WTC11 (cell line): Measurements from ENCODE around the gene UTF1. TPM values are rescaled to one million over a fixed set of nuclear protein-coding genes. Genes with fewer than 3 reads are reported as not detected.

Source experiments
- ATAC-seq: fragments of 200-7000 bp; cut with Tn5 transposase; 2 replicates; pipeline ENCODE4 v1.10.0; 2021; ENCODE audit warnings: mild to moderate bottlenecking, moderate library complexity
- CTCF ChIA-PET: fragments of 300-600 bp; sonication (Branson Sonifier 250); formaldehyde crosslinking; loops from one replicate; lab custom pipeline; 2021; ENCODE audit warnings: antibody characterized with exemption; lab: Charles Lee
- POLR2A ChIA-PET: fragments of 350-600 bp; sonication (Branson Sonifier 250); formaldehyde crosslinking; loops from one replicate; lab custom pipeline; 2021; ENCODE audit warnings: antibody characterized with exemption; lab: Charles Lee
- DNase-seq: peaks from one replicate; pipeline ENCODE4 v3.0.0; 2021; ENCODE audit warnings: low spot score
- H3K27ac Mint-ChIP-seq: 2 replicates; pipeline ENCODE4 v1.8.0; 2021; ENCODE audit warnings: mixed read lengths
- H3K27me3 Mint-ChIP-seq: 2 replicates; pipeline ENCODE4 v1.8.0; 2021; ENCODE audit warnings: low read depth, mild to moderate bottlenecking, moderate library complexity, mixed read lengths
- H3K36me3 Mint-ChIP-seq: 2 replicates; pipeline ENCODE4 v1.8.0; 2021; ENCODE audit warnings: mixed read lengths
- H3K4me1 Mint-ChIP-seq: 2 replicates; pipeline ENCODE4 v1.8.0; 2022; ENCODE audit warnings: mixed read lengths
- H3K4me3 Mint-ChIP-seq: 2 replicates; pipeline ENCODE4 v1.8.0; 2021; ENCODE audit warnings: mild to moderate bottlenecking, moderate library complexity, mixed read lengths
- H3K9me3 Mint-ChIP-seq: 2 replicates; pipeline ENCODE4 v1.8.0; 2021; ENCODE audit warnings: mixed read lengths
- CREB1 ChIP-seq: sonication (generic); formaldehyde crosslinking; IDR thresholded peaks from 2 replicates; pipeline ENCODE4 v1.8.0; 2023; ENCODE audit warnings: mild to moderate bottlenecking, missing genetic modification reagents
- ELF4 ChIP-seq: sonication (generic); formaldehyde crosslinking; IDR thresholded peaks from 2 replicates; pipeline ENCODE4 v1.8.1; 2022; ENCODE audit warnings: low read depth, mild to moderate bottlenecking, moderate library complexity, missing genetic modification reagents
- ETV6 ChIP-seq: sonication (generic); formaldehyde crosslinking; IDR thresholded peaks from 2 replicates; pipeline ENCODE4 v1.8.1; 2022; ENCODE audit warnings: mild to moderate bottlenecking, missing genetic modification reagents
- FOXJ3 ChIP-seq: sonication (generic); formaldehyde crosslinking; IDR thresholded peaks from 2 replicates; pipeline ENCODE4 v1.9.0; 2021; ENCODE audit warnings: missing genetic modification reagents, mild to moderate bottlenecking, borderline replicate concordance
- FOXK1 ChIP-seq: sonication (generic); formaldehyde crosslinking; IDR thresholded peaks from 2 replicates; pipeline ENCODE4 v1.8.0; 2022; ENCODE audit warnings: mild to moderate bottlenecking, moderate library complexity, missing genetic modification reagents
- GABPB1 ChIP-seq: sonication (generic); formaldehyde crosslinking; IDR thresholded peaks from 2 replicates; pipeline ENCODE4 v1.8.1; 2023; ENCODE audit warnings: mild to moderate bottlenecking, missing genetic modification reagents
- HMGA2 ChIP-seq: fragments of 250-450 bp; sonication (Bioruptor Pico); IDR thresholded peaks from 2 replicates; pipeline ENCODE4 v1.4.0; 2021; ENCODE audit warnings: mild to moderate bottlenecking, moderate library complexity
- MYBL2 ChIP-seq: sonication (generic); formaldehyde crosslinking; IDR thresholded peaks from 2 replicates; pipeline ENCODE4 v1.8.1; 2023; ENCODE audit warnings: mild to moderate bottlenecking, moderate library complexity, missing genetic modification reagents
- NR1H2 ChIP-seq: sonication (generic); formaldehyde crosslinking; IDR thresholded peaks from 2 replicates; pipeline ENCODE4 v1.9.0; 2021; ENCODE audit warnings: mild to moderate bottlenecking, moderate library complexity, missing genetic modification reagents
- OVOL2 ChIP-seq: fragments of 250-450 bp; sonication (Bioruptor Pico); IDR thresholded peaks from 2 replicates; pipeline ENCODE4 v1.9.0; 2021; ENCODE audit warnings: mild to moderate bottlenecking, borderline replicate concordance
- PRRX2 ChIP-seq: fragments of 250-450 bp; sonication (Bioruptor Pico); IDR thresholded peaks from 2 replicates; pipeline ENCODE4 v1.8.0; 2021; ENCODE audit warnings: mild to moderate bottlenecking
- SMAD3 ChIP-seq: sonication (generic); formaldehyde crosslinking; IDR thresholded peaks from 2 replicates; pipeline ENCODE4 v1.8.0; 2022; ENCODE audit warnings: missing genetic modification reagents, mild to moderate bottlenecking, borderline replicate concordance
- SMAD4 ChIP-seq: sonication (generic); formaldehyde crosslinking; IDR thresholded peaks from 2 replicates; pipeline ENCODE4 v1.8.0; 2022; ENCODE audit warnings: mild to moderate bottlenecking, missing genetic modification reagents
- TCF7 ChIP-seq: sonication (generic); formaldehyde crosslinking; IDR thresholded peaks from 2 replicates; pipeline ENCODE4 v1.8.0; 2022; ENCODE audit warnings: mild to moderate bottlenecking, low read depth, missing genetic modification reagents, moderate library complexity
- TP53 ChIP-seq: sonication (generic); formaldehyde crosslinking; IDR thresholded peaks from 2 replicates; pipeline ENCODE4 v1.8.1; 2023; ENCODE audit warnings: mild to moderate bottlenecking, missing genetic modification reagents
- ZNF219 ChIP-seq: sonication (generic); formaldehyde crosslinking; IDR thresholded peaks from 2 replicates; pipeline ENCODE4 v1.8.0; 2023; ENCODE audit warnings: missing genetic modification reagents, mild to moderate bottlenecking, borderline replicate concordance
- total RNA-seq: library from RNA; stranded (reverse); gene quantifications from 3 replicates; pipeline ENCODE4 v1.2.3, GENCODE V29; 2021
- TF ChIP-seq, protein P1 (sequence below): sonication (generic); formaldehyde crosslinking; IDR thresholded peaks from 2 replicates; pipeline ENCODE4 v1.8.0; 2023; ENCODE audit warnings: mild to moderate bottlenecking, missing genetic modification reagents
- TF ChIP-seq, protein P2 (sequence below): sonication (generic); formaldehyde crosslinking; IDR thresholded peaks from 2 replicates; pipeline ENCODE4 v1.8.0; 2022; ENCODE audit warnings: mild to moderate bottlenecking, missing genetic modification reagents
- TF ChIP-seq, protein P3 (sequence below): fragments of 250-450 bp; sonication (Bioruptor Pico); IDR thresholded peaks from 2 replicates; pipeline ENCODE4 v2.1.2; 2022; ENCODE audit warnings: mild to moderate bottlenecking, moderate library complexity
- TF ChIP-seq, protein P4 (sequence below): sonication (generic); formaldehyde crosslinking; IDR thresholded peaks from 2 replicates; pipeline ENCODE4 v1.8.1; 2023; ENCODE audit warnings: mild to moderate bottlenecking, missing genetic modification reagents, moderate library complexity
- TF ChIP-seq, protein P5 (sequence below): sonication (generic); formaldehyde crosslinking; IDR thresholded peaks from 2 replicates; pipeline ENCODE4 v1.8.1; 2023; ENCODE audit warnings: mild to moderate bottlenecking, missing genetic modification reagents
- TF ChIP-seq, protein P6 (sequence below): sonication (generic); formaldehyde crosslinking; IDR thresholded peaks from 2 replicates; pipeline ENCODE4 v1.8.1; 2022; ENCODE audit warnings: low read depth, mild to moderate bottlenecking, moderate library complexity, missing genetic modification reagents, borderline replicate concordance
- TF ChIP-seq, protein P7 (sequence below): sonication (generic); formaldehyde crosslinking; IDR thresholded peaks from 2 replicates; pipeline ENCODE4 v1.8.1; 2022; ENCODE audit warnings: mild to moderate bottlenecking, moderate library complexity, missing genetic modification reagents
- TF ChIP-seq, protein P8 (sequence below): fragments of 250-450 bp; sonication (Bioruptor Pico); conservative IDR thresholded peaks from 2 replicates; pipeline ENCODE4 v1.9.0; 2021; ENCODE audit warnings: mild to moderate bottlenecking

UTF1 gene
- total RNA-seq, 1 experiment from 2014 or later = 196 TPM

DNA sequence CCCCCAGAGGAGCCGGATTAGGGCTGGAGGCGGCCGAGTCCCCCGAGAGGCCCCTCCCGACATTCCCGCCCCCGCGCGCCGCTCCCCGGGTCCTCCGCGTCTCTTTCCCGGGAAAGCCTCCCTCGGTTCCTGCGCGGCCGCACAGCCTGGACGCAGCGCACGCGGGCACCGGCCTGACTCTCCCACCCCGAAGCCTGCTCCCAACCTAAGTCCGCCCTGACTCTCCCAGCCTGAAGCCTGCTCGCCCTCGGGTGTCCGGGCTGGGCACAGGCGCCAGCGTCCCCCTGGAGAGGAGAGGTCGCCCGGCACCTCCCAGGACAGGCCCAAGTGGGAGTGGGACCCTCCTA is 7.2 kb downstream of the UTF1 start (continued):
- TF ChIP-seq, protein P1, sequence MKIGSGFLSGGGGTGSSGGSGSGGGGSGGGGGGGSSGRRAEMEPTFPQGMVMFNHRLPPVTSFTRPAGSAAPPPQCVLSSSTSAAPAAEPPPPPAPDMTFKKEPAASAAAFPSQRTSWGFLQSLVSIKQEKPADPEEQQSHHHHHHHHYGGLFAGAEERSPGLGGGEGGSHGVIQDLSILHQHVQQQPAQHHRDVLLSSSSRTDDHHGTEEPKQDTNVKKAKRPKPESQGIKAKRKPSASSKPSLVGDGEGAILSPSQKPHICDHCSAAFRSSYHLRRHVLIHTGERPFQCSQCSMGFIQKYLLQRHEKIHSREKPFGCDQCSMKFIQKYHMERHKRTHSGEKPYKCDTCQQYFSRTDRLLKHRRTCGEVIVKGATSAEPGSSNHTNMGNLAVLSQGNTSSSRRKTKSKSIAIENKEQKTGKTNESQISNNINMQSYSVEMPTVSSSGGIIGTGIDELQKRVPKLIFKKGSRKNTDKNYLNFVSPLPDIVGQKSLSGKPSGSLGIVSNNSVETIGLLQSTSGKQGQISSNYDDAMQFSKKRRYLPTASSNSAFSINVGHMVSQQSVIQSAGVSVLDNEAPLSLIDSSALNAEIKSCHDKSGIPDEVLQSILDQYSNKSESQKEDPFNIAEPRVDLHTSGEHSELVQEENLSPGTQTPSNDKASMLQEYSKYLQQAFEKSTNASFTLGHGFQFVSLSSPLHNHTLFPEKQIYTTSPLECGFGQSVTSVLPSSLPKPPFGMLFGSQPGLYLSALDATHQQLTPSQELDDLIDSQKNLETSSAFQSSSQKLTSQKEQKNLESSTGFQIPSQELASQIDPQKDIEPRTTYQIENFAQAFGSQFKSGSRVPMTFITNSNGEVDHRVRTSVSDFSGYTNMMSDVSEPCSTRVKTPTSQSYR = no peak
- no peak for TF ChIP-seq SMAD4
- no peak for TF ChIP-seq SMAD3 (CRISPR knock-in tag)
- TF ChIP-seq CREB1 (CRISPR knock-in tag) = no peak
- TF ChIP-seq, protein P2, sequence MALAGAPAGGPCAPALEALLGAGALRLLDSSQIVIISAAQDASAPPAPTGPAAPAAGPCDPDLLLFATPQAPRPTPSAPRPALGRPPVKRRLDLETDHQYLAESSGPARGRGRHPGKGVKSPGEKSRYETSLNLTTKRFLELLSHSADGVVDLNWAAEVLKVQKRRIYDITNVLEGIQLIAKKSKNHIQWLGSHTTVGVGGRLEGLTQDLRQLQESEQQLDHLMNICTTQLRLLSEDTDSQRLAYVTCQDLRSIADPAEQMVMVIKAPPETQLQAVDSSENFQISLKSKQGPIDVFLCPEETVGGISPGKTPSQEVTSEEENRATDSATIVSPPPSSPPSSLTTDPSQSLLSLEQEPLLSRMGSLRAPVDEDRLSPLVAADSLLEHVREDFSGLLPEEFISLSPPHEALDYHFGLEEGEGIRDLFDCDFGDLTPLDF (CRISPR knock-in tag) = no peak
- TF ChIP-seq, protein P3, sequence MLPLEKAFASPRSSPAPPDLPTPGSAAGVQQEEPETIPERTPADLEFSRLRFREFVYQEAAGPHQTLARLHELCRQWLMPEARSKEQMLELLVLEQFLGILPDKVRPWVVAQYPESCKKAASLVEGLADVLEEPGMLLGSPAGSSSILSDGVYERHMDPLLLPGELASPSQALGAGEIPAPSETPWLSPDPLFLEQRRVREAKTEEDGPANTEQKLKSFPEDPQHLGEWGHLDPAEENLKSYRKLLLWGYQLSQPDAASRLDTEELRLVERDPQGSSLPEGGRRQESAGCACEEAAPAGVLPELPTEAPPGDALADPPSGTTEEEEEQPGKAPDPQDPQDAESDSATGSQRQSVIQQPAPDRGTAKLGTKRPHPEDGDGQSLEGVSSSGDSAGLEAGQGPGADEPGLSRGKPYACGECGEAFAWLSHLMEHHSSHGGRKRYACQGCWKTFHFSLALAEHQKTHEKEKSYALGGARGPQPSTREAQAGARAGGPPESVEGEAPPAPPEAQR (CRISPR knock-in tag) = no peak
- TF ChIP-seq MYBL2 (CRISPR knock-in tag) = no peak
- no peak for TF ChIP-seq OVOL2 (CRISPR knock-in tag)
- TF ChIP-seq GABPB1 = no peak
- TF ChIP-seq, protein P4, sequence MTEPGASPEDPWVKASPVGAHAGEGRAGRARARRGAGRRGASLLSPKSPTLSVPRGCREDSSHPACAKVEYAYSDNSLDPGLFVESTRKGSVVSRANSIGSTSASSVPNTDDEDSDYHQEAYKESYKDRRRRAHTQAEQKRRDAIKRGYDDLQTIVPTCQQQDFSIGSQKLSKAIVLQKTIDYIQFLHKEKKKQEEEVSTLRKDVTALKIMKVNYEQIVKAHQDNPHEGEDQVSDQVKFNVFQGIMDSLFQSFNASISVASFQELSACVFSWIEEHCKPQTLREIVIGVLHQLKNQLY = no peak
- TF ChIP-seq ELF4 (CRISPR knock-in tag) = no peak
- no peak for TF ChIP-seq FOXJ3
- TF ChIP-seq, protein P5, sequence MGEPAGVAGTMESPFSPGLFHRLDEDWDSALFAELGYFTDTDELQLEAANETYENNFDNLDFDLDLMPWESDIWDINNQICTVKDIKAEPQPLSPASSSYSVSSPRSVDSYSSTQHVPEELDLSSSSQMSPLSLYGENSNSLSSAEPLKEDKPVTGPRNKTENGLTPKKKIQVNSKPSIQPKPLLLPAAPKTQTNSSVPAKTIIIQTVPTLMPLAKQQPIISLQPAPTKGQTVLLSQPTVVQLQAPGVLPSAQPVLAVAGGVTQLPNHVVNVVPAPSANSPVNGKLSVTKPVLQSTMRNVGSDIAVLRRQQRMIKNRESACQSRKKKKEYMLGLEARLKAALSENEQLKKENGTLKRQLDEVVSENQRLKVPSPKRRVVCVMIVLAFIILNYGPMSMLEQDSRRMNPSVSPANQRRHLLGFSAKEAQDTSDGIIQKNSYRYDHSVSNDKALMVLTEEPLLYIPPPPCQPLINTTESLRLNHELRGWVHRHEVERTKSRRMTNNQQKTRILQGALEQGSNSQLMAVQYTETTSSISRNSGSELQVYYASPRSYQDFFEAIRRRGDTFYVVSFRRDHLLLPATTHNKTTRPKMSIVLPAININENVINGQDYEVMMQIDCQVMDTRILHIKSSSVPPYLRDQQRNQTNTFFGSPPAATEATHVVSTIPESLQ (CRISPR knock-in tag) = no peak
- TF ChIP-seq, protein P6, sequence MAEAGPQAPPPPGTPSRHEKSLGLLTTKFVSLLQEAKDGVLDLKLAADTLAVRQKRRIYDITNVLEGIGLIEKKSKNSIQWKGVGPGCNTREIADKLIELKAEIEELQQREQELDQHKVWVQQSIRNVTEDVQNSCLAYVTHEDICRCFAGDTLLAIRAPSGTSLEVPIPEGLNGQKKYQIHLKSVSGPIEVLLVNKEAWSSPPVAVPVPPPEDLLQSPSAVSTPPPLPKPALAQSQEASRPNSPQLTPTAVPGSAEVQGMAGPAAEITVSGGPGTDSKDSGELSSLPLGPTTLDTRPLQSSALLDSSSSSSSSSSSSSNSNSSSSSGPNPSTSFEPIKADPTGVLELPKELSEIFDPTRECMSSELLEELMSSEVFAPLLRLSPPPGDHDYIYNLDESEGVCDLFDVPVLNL (CRISPR knock-in tag) = no peak

DNA sequence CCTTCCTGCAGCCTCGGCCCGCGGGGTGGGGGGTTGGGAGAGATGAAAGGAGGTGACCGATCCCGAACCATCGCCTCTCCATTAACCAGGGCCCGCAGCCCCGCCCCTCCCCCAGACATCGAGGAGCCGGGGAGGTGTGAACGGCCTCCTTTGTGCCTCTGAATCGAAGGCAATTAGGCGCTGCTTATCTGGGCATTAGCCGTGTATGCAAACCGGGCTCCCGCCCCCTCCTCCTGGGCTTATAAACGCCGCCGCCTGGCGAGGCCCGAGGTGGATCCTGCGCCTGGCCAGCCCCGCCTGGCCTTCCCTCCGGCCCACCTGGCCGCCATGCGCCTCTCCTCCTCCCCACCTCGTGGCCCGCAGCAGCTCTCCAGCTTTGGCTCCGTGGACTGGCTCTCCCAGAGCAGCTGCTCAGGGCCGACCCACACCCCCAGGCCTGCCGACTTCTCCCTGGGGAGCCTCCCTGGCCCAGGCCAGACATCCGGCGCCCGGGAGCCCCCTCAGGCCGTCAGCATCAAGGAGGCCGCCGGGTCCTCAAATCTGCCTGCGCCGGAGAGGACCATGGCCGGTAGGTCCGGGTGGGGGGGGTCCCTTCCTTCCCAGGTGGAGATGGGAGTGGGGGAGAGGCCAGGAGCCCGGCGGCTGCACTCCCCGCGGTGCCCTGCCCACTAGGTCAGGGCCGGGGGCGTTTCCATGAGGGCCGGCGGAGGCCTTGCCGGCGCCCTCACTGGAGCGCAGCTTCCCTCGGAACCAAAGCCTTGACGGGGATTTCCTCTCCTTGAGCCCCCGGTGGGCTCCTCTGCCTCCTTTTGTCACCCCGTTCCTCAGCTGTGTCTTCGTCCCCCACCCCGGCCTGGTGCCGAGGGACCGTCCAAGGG is 7.8 kb downstream of the UTF1 start, which contains the start of gene VENTX:
VENTX (plus strand) TSS at position 268 of the 878 bp plus-strand sequence; CDS start at position 328, 60 bp downstream.
- peak; percentile 50 for ATAC-seq
- Mint-ChIP-seq H3K27me3 (peaks cover 52% of the 10 kb centered on the region), H3K27ac (no peak within 1 kb of the TSS), H3K4me1 (peaks cover 33% of the 10 kb centered on the region), H3K4me3 (peak within 1 kb of the TSS; percentile 71), H3K36me3 (peaks cover 11% of the 10 kb centered on the region), H3K9me3 (no peaks in the 10 kb centered on the region)
- ChIA-PET CTCF (interaction anchor here (0.8 to 1.4 kb wide), 2 partner anchors 9 to 97 kb away, joined by 3 to 6 read pairs; no protein-coding TSS in a partner anchor), POLR2A (no interaction called here)
- peak; percentile 84 for DNase-seq
- TF ChIP-seq FOXK1 (CRISPR knock-in tag) = peak; percentile 67
- TF ChIP-seq HMGA2 (CRISPR knock-in tag) = no peak
- TF ChIP-seq PRRX2 (CRISPR knock-in tag) = no peak
- TF ChIP-seq, protein P7, sequence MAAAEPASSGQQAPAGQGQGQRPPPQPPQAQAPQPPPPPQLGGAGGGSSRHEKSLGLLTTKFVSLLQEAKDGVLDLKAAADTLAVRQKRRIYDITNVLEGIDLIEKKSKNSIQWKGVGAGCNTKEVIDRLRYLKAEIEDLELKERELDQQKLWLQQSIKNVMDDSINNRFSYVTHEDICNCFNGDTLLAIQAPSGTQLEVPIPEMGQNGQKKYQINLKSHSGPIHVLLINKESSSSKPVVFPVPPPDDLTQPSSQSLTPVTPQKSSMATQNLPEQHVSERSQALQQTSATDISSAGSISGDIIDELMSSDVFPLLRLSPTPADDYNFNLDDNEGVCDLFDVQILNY (CRISPR knock-in tag) = peak; percentile 71; the same call in 1 of the 2 replicates
- TF ChIP-seq ETV6 (CRISPR knock-in tag) = peak; percentile 62; the same call in 1 of the 2 replicates
- TF ChIP-seq TP53 (CRISPR knock-in tag) = peak; percentile 83; the same call in 1 of the 2 replicates
- 0 out of 2 replicates have a peak, but pooled peaks have one; percentile 50 for TF ChIP-seq TCF7 (CRISPR knock-in tag)
- TF ChIP-seq ZNF219 (CRISPR knock-in tag) = peak; percentile 87; the same call in 1 of the 2 replicates
- TF ChIP-seq, protein P8, sequence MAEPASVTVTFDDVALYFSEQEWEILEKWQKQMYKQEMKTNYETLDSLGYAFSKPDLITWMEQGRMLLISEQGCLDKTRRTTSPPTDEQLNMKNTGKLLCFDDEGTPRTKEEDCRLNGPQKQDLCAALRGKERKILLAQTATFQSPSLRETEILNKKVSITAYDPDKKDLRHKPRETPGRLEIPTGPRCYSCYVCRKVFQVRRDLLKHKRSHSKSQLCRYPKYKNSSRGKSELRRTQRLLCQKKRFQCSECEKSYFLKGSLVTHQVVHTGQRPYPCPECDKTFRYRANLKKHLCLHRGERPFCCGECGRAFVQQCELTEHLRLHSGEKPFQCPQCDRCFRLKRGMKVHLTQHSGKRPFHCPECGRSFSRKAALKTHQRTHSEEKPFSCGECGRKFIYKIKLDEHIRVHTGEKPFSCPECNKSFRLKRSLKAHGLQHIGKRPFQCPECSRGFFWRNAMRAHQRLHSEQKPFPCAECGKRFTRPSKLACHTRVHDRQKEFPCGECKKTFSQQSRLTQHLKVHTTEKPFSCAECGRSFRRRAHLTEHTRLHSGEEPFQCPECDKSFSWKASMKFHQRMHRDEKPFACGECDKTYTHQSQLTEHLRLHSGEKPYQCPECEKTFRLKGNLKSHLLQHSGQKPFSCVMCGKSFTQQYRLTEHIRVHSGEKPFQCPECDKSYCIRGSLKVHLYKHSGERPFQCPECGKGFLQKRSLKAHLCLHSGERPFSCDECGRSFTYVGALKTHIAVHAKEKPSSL (CRISPR knock-in tag) = no peak
- TF ChIP-seq NR1H2 (CRISPR knock-in tag) = peak; percentile 46; the same call in 1 of the 2 replicates
